Upper lobe of left lung (tissue), 6 donors: ENCODE data around the gene GFAP. TPM values are rescaled to one million over a fixed set of nuclear protein-coding genes. Genes with fewer than 3 reads are reported as not detected.

Experiments
- ATAC-seq, 2 donors: fragments of 200-7000 bp; cut with Tn5 transposase; one replicate each; pipeline ENCODE4 v1.9.1; 2022; ENCODE audit warnings: mild to moderate bottlenecking in 2 of 2, moderate library complexity in 2 of 2; ENCODE audit not compliant: low FRiP score in 2 of 2
- DNase-seq, 2 donors: peaks; one replicate each; pipeline ENCODE4 v3.0.0-alpha.2; 2019 to 2020
- H3K27ac ChIP-seq, 4 donors: fragments of 200-600 bp; sonication (generic); one replicate each; pipeline ENCODE4 v1.5.1; 2016 to 2019
- H3K27me3 ChIP-seq, 4 donors: fragments of 200-600 bp; sonication (generic); one replicate each; pipeline ENCODE4 v1.5.1; 2017 to 2019
- H3K36me3 ChIP-seq, 4 donors: fragments of 200-600 bp; sonication (generic); one replicate each; pipeline ENCODE4 v1.5.1; 2016 to 2019
- H3K4me1 ChIP-seq, 4 donors: fragments of 200-600 bp; sonication (generic); one replicate each; pipeline ENCODE4 v1.5.1; 2018 to 2019
- H3K4me3 ChIP-seq, 4 donors: fragments of 200-600 bp; sonication (generic); one replicate each; pipeline ENCODE4 v1.5.1; 2017 to 2019; ENCODE audit warnings: mild to moderate bottlenecking in 2 of 4, moderate library complexity in 1 of 4
- H3K9me3 ChIP-seq, 4 donors: fragments of 200-600 bp; sonication (generic); one replicate each; pipeline ENCODE4 v1.5.1; 2018 to 2019
- EP300 ChIP-seq, 4 donors: sonication (generic); formaldehyde crosslinking; IDR thresholded peaks; one replicate each; pipeline ENCODE4 v1.5.1; 2017; ENCODE audit warnings: antibody characterized with exemption in 4 of 4, control low read depth in 2 of 4
- POLR2A ChIP-seq, 4 donors: fragments of 450-650 bp; IDR thresholded peaks; one replicate each; pipeline ENCODE4 v1.5.1; 2016 to 2017; ENCODE audit warnings: antibody characterized with exemption in 4 of 4, mild to moderate bottlenecking in 2 of 4
- POLR2AphosphoS5 ChIP-seq, 2 donors: sonication (generic); formaldehyde crosslinking; IDR thresholded peaks; one replicate each; pipeline ENCODE4 v1.5.1; 2017; ENCODE audit warnings: antibody characterized with exemption in 2 of 2
- WGBS, 2 donors: methylation state at CpG; one replicate each; pipeline ENCODE4 v1.1.5; 2017 to 2018; 5-methylcytosine and 5-hydroxymethylcytosine counted together
- total RNA-seq, 6 donors: library from RNA; depleted of rRNA in 4 of 6; stranded (reverse); fragments of >200 nt in 4 of 6; gene quantifications; one replicate each; pipeline versions ENCODE4 v1.1.0 to v1.2.1, GENCODE V29; 2016 to 2021
- TF ChIP-seq, protein P1 (sequence below), 6 experiments: fragments of 450-650 bp in 4 of 6; fragments of 200-600 bp in 2 of 6; sonication (generic) in 2 of 6; IDR thresholded peaks; one replicate each; pipeline ENCODE4 v1.5.1; 2016 to 2019; ENCODE audit warnings: antibody characterized with exemption in 6 of 6
- donor health status: DM: no; HTN: no; CAD: no; lungs with moderate emphysema.
- donor health status: DM: no; HTN: yes; CAD: no; lungs with severe emphysema.

GFAP gene
- total RNA-seq, 6 donors from 2014 or later, result not detected

DNA sequence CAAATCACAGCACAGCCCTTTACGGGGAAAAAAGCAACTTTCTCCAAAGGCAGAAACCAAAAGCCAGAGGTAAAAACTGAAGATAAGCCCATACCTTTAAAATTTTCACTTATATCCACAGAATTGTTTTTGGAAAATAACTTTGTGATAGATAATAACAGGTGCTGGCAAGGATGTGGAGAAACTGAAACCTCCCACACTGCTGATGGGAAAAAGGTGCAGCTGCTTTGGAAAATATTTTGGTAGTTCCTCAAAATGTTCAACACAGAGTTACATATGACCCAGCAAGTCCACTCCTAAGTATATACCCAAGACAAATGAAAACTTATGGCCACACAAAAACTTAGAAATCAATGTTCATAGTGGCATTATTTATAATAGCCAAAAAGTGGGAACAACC lies 28.3 kb downstream of the GFAP start:
- no peak for DNase-seq
- Histone ChIP-seq H3K27me3 (no peaks in the 10 kb centered on the region), H3K27ac (no peak overlapping the region), H3K4me1 (peaks cover 0 to 25% (median 12%) of the 10 kb centered on the region in 4 donors), H3K36me3 (peaks cover 33 to 65% (median 52%) of the 10 kb centered on the region in 4 donors), H3K4me3 (no peak overlapping the region), H3K9me3 (no peaks in the 10 kb centered on the region)
- 95% methylated on average over 1 of the region's 1 CpG for WGBS, 2 donors
- no peak for TF ChIP-seq POLR2AphosphoS5 (IDR thresholded peaks at IDR 0.05)
- no peak for TF ChIP-seq POLR2A (IDR thresholded peaks at IDR 0.05)
- no peak for TF ChIP-seq EP300 (IDR thresholded peaks at IDR 0.05)
- TF ChIP-seq, protein P1, sequence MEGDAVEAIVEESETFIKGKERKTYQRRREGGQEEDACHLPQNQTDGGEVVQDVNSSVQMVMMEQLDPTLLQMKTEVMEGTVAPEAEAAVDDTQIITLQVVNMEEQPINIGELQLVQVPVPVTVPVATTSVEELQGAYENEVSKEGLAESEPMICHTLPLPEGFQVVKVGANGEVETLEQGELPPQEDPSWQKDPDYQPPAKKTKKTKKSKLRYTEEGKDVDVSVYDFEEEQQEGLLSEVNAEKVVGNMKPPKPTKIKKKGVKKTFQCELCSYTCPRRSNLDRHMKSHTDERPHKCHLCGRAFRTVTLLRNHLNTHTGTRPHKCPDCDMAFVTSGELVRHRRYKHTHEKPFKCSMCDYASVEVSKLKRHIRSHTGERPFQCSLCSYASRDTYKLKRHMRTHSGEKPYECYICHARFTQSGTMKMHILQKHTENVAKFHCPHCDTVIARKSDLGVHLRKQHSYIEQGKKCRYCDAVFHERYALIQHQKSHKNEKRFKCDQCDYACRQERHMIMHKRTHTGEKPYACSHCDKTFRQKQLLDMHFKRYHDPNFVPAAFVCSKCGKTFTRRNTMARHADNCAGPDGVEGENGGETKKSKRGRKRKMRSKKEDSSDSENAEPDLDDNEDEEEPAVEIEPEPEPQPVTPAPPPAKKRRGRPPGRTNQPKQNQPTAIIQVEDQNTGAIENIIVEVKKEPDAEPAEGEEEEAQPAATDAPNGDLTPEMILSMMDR (IDR thresholded peaks at IDR 0.05), result no peak
- no peak for ATAC-seq

DNA sequence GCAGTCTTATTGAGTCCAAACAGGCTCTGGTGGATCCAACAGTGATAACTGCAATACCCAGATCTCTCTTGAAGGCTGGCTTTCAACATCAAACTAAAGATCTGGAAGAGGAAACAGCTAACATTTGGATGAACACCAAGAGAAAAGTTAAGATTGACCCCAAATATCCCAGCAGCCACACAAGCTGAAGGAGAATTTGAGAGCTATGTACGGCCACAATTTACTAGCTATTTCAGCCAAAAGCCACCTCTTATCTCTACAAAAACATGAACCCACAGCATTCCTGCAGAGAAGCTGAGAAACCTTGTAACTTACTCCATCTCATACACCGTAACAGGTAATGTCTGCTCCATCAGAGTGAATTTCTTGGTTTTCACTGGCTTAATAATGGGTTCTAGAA lies 30.4 kb downstream of the GFAP start:
- Histone ChIP-seq H3K4me3 (no peak overlapping the region), H3K27ac (no peak overlapping the region), H3K36me3 (peaks cover 50 to 70% (median 62%) of the 10 kb centered on the region in 4 donors), H3K27me3 (no peaks in the 10 kb centered on the region), H3K4me1 (peaks cover 0 to 20% (median 12%) of the 10 kb centered on the region in 4 donors), H3K9me3 (no peaks in the 10 kb centered on the region)
- no peak for DNase-seq
- WGBS, 2 donors, result 97 to 100% methylated on average over 2 of the region's 2 CpGs
- no peak for TF ChIP-seq EP300 (IDR thresholded peaks at IDR 0.05)
- no peak for TF ChIP-seq POLR2AphosphoS5 (IDR thresholded peaks at IDR 0.05)
- no peak for TF ChIP-seq POLR2A (IDR thresholded peaks at IDR 0.05)
- TF ChIP-seq, protein P1 (IDR thresholded peaks at IDR 0.05), result no peak
- ATAC-seq, result no peak

DNA sequence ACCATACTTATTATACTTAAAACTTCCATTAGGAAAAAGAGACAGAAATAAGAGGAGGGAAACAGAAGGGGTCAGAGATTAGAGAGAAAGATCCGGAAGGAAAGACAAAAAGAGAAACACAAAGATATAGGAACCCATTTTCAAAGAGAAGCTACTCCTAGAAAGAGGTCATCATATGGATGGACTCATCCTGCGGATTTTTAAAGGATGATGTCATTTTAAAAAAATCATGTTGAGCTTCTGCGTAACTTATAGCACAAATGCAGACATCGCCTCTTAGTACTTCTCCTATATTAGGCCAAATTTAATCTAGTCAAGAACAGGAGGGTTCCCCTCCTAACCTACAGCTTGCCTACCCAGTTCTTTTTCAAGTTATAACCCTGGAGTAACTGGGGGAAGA lies 34.2 kb downstream of the GFAP start:
- 93% methylated on average over 4 of the region's 4 CpGs for WGBS, 2 donors
- Histone ChIP-seq H3K4me1 (no peaks in the 10 kb centered on the region), H3K27ac (no peak overlapping the region), H3K4me3 (no peak overlapping the region), H3K36me3 (peaks cover 75 to 99% (median 79%) of the 10 kb centered on the region in 4 donors), H3K9me3 (no peaks in the 10 kb centered on the region), H3K27me3 (no peaks in the 10 kb centered on the region)
- ATAC-seq, result no peak
- TF ChIP-seq EP300 (IDR thresholded peaks at IDR 0.05) (no peak), POLR2A (IDR thresholded peaks at IDR 0.05) (no peak), POLR2AphosphoS5 (IDR thresholded peaks at IDR 0.05) (no peak)
- TF ChIP-seq, protein P1 (IDR thresholded peaks at IDR 0.05), result no peak
- no peak for DNase-seq

DNA sequence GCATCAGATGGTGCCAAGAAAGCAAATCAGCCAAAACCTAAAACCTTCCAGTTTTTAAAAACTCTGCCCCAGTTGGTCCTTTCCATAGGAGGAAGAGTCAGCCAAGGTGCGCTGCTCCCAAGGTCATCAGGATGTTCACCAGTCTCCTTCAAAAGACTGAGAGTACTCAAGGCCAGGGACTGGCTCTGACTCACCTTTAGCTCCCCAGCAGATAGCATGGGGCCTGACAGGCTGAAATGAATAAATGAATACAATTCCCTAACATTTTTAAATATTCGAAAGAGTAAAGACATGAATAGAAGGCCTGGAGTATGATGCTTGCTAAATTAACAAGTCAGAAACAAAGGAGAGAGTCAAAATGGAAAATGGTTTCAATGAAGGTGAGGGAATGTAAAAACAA lies 35.2 kb downstream of the GFAP start:
- Histone ChIP-seq H3K9me3 (no peaks in the 10 kb centered on the region), H3K4me1 (no peaks in the 10 kb centered on the region), H3K4me3 (no peak overlapping the region), H3K27ac (no peak overlapping the region), H3K27me3 (no peaks in the 10 kb centered on the region), H3K36me3 (peaks cover 72 to 99% (median 80%) of the 10 kb centered on the region in 4 donors)
- TF ChIP-seq, protein P1 (IDR thresholded peaks at IDR 0.05), result no peak
- TF ChIP-seq EP300 (IDR thresholded peaks at IDR 0.05), result no peak
- no peak for TF ChIP-seq POLR2A (IDR thresholded peaks at IDR 0.05)
- no peak for TF ChIP-seq POLR2AphosphoS5 (IDR thresholded peaks at IDR 0.05)
- DNase-seq (no peak), ATAC-seq (no peak)
- 92 to 93% methylated on average over 2 of the region's 2 CpGs for WGBS, 2 donors

DNA sequence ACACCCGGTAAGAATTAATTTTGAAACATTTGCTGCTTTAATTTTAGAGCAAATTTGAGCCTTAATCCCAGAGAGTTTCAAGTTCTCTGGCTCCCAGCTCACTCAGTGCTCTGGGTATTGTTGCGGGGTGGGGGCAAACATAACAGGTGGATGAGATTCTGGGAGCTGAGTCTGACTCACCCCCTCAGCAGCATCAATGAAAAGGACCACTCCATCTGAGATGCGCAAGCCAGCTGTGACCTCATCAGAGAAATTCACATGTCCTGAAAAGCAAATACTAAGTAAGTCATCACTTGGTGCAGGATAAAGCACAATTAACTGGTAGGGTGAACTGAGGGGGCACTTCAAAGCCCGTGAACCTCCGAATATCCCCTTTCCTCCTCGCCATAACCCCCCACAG lies 35.9 kb downstream of the GFAP start:
- no peak for DNase-seq
- H3K36me3 ChIP-seq, result peaks cover 72 to 99% (median 80%) of the 10 kb centered on the region in 4 donors
- 94 to 97% methylated on average over 6 of the region's 6 CpGs for WGBS, 2 donors
- no peaks in the 10 kb centered on the region for H3K4me1 ChIP-seq
- ATAC-seq, result no peak
- H3K27ac ChIP-seq, result no peak overlapping the region
- H3K9me3 ChIP-seq, result no peaks in the 10 kb centered on the region
- H3K4me3 ChIP-seq, result no peak overlapping the region
- no peaks in the 10 kb centered on the region for H3K27me3 ChIP-seq
- TF ChIP-seq, protein P1 (IDR thresholded peaks at IDR 0.05), result no peak
- TF ChIP-seq POLR2A (IDR thresholded peaks at IDR 0.05) (no peak), POLR2AphosphoS5 (IDR thresholded peaks at IDR 0.05) (no peak), EP300 (IDR thresholded peaks at IDR 0.05) (no peak)
